K562 (cell line): Measurements from ENCODE around the gene ZNF490. TPM values are rescaled to one million over a fixed set of nuclear protein-coding genes. Genes with fewer than 3 reads are reported as not detected.

ENCODE experiments used
- ATAC-seq: fragments of 200-7000 bp; cut with Tn5 transposase; 3 replicates; pipeline ENCODE4 v1.9.1; 2020; ENCODE audit warnings: moderate library complexity
- BruUV-seq: library from RNA; stranded (reverse); fragments of 400-500 nt; replicated peaks from 2 replicates; lab custom pipeline; 2021; lab: Mats Ljungman, UMichigan
- CTCF ChIA-PET: fragments of 300-600 bp; formaldehyde crosslinking; extraction: SDS; loops from one replicate; lab custom pipeline; 2021; ENCODE audit warnings: low intra/inter-chr PET ratio; lab: Yijun Ruan, JAX
- POLR2A ChIA-PET: fragments of 300-600, 350-650 bp; sonication (Branson Sonifier 250); formaldehyde crosslinking; extraction: SDS; loops from one replicate; lab custom pipeline; 2021; ENCODE audit warnings: antibody characterized with exemption, inconsistent platforms; lab: Yijun Ruan, JAX
- DNase-seq, 4 experiments: peaks; one replicate each; pipeline versions ENCODE4 v3.0.0 to v3.0.0-alpha.2; 2011 to 2018; ENCODE audit warnings: low spot score in 3 of 4, mixed read lengths in 3 of 4; ENCODE audit errors: extremely low read depth in 1 of 4
- FAIRE-seq: peaks from 2 replicates; lab custom pipeline; 2011; peaks lifted over from hg19 to GRCh38; lab: Jason Lieb, UNC
- H2AFZ ChIP-seq: 2 replicates; pipeline ENCODE4 v1.6.0; 2011; ENCODE audit warnings: low read depth, low read length, control low read depth, inconsistent platforms
- H3K27ac ChIP-seq: fragments of 200-600 bp; 3 replicates; pipeline ENCODE4 v1.8.0; 2011; ENCODE audit warnings: low read depth, mild to moderate bottlenecking, control low read depth, inconsistent platforms, low read length, moderate library complexity, mixed read lengths; ENCODE audit errors: extremely low read depth
- H3K27me3 ChIP-seq, 2 experiments: fragments of 300-600 bp in 1 of 2; 2 replicates in 1 of 2; 3 replicates in 1 of 2; pipeline versions ENCODE4 v1.6.0 to v1.8.0; 2011; ENCODE audit warnings: inconsistent platforms in 2 of 2, low read length in 2 of 2, mild to moderate bottlenecking in 1 of 2, mixed read lengths in 1 of 2, moderate library complexity in 1 of 2; ENCODE audit not compliant: control insufficient read depth in 2 of 2, insufficient read depth in 2 of 2
- H3K36me3 ChIP-seq: fragments of 300-600 bp; 3 replicates; pipeline ENCODE4 v1.8.0; 2011; ENCODE audit warnings: mild to moderate bottlenecking, low read length, inconsistent platforms; ENCODE audit not compliant: control insufficient read depth, insufficient read depth
- H3K4me1 ChIP-seq, 2 experiments: fragments of 200-600 bp in 1 of 2; replicated peaks in 1 of 2; 2 replicates in 1 of 2; 3 replicates in 1 of 2; pipeline versions ENCODE4 v1.5.1 to v1.8.0; 2011; ENCODE audit warnings: inconsistent platforms in 2 of 2, low read length in 2 of 2, mild to moderate bottlenecking in 1 of 2, mixed read lengths in 1 of 2, moderate library complexity in 1 of 2; ENCODE audit not compliant: control insufficient read depth in 2 of 2, insufficient read depth in 2 of 2
- H3K4me2 ChIP-seq: 2 replicates; pipeline ENCODE4 v1.6.1; 2011; ENCODE audit warnings: low read length, control low read depth, inconsistent platforms, mixed read lengths; ENCODE audit not compliant: insufficient read depth
- H3K4me3 ChIP-seq: fragments of 200-600 bp; sonication (generic), shearing (Covaris generic); 2 replicates; pipeline ENCODE4 v1.5.1; 2016; ENCODE audit warnings: control low read depth, inconsistent platforms
- H3K79me2 ChIP-seq: fragments of 200-600 bp; 3 replicates; pipeline ENCODE4 v1.8.0; 2011; ENCODE audit warnings: low read length, inconsistent platforms; ENCODE audit not compliant: control insufficient read depth, insufficient read depth
- H3K9ac ChIP-seq, 2 experiments: 2 replicates each; pipeline versions ENCODE4 v1.6.0 to v1.6.1; 2011; ENCODE audit warnings: low read depth in 2 of 2, low read length in 2 of 2, control low read depth in 1 of 2, inconsistent platforms in 1 of 2, mild to moderate bottlenecking in 1 of 2, mixed read lengths in 1 of 2; ENCODE audit not compliant: insufficient read depth in 1 of 2
- H3K9me1 ChIP-seq: one replicate; pipeline ENCODE4 v1.6.0; 2011; ENCODE audit warnings: inconsistent platforms, mild to moderate bottlenecking, low read length, moderate library complexity; ENCODE audit not compliant: control insufficient read depth, insufficient read depth
- H3K9me3 ChIP-seq: replicated peaks from 2 replicates; pipeline ENCODE4 v1.5.1; 2011; ENCODE audit warnings: low read depth, low read length, inconsistent platforms; ENCODE audit not compliant: control insufficient read depth, insufficient read depth
- H4K20me1 ChIP-seq: replicated peaks from 2 replicates; pipeline ENCODE4 v1.6.1; 2011; ENCODE audit warnings: low read length, inconsistent platforms, mixed read lengths; ENCODE audit not compliant: control insufficient read depth, insufficient read depth
- ARID1B ChIP-seq: fragments of 450-650 bp; IDR thresholded peaks from 2 replicates; pipeline ENCODE4 v1.6.1; 2016; ENCODE audit warnings: antibody characterized with exemption, mild to moderate bottlenecking, inconsistent platforms
- FOXP1 ChIP-seq: sonication (generic); formaldehyde crosslinking; IDR thresholded peaks from 2 replicates; pipeline ENCODE4 v1.8.0; 2022; ENCODE audit warnings: mild to moderate bottlenecking, missing genetic modification reagents
- LARP7 ChIP-seq: fragments of 450-650 bp; IDR thresholded peaks from 2 replicates; pipeline ENCODE4 v1.6.1; 2016
- SMAD2 ChIP-seq: fragments of 150-350 bp; IDR thresholded peaks from 2 replicates; pipeline ENCODE4 v1.6.1; 2014; ENCODE audit warnings: low read depth, mild to moderate bottlenecking, low read length
- SMAD4 ChIP-seq: fragments of 250-450 bp; sonication (Bioruptor Pico); conservative IDR thresholded peaks from 2 replicates; pipeline ENCODE4 v1.8.0; 2021; ENCODE audit warnings: inconsistent platforms, mild to moderate bottlenecking, moderate library complexity
- TSC22D4 ChIP-seq: fragments of 450-650 bp; IDR thresholded peaks from 2 replicates; pipeline ENCODE4 v1.6.1; 2016; ENCODE audit warnings: missing genetic modification characterization, missing biosample characterization, control low read depth
- ZBTB8A ChIP-seq: fragments of 450-650 bp; IDR thresholded peaks from 2 replicates; pipeline ENCODE4 v1.6.1; 2018; ENCODE audit warnings: mild to moderate bottlenecking, moderate library complexity; ENCODE audit not compliant: partially characterized antibody
- ZNF274 ChIP-seq: IDR thresholded peaks from 2 replicates; pipeline ENCODE4 v1.6.1; 2011; ENCODE audit warnings: low read depth, mild to moderate bottlenecking, low read length, moderate library complexity, borderline replicate concordance
- ZNF277 ChIP-seq: fragments of 250-450 bp; sonication (Bioruptor Pico); IDR thresholded peaks from 2 replicates; pipeline ENCODE4 v1.8.0; 2022; ENCODE audit warnings: inconsistent platforms, mild to moderate bottlenecking, moderate library complexity, borderline replicate concordance
- WGBS: fragments of 100-300 bp; shearing (Covaris generic); methylation state at CpG from one replicate; pipeline ENCODE4 v1.1.6; 2016; ENCODE audit warnings: low coverage, mixed read lengths; ENCODE audit not compliant: insufficient coverage; ENCODE audit errors: missing lambda C conversion rate; 5-methylcytosine and 5-hydroxymethylcytosine counted together
- in situ Hi-C: fragments of 300-500 bp; cut with MboI; formaldehyde crosslinking; loops from 4 replicates; pipeline ENCODE4 v1.15.0; 2018; ENCODE audit warnings: inconsistent platforms, mixed read lengths
- intact Hi-C: fragments of 100-400 bp; cut with micrococcal nuclease; formaldehyde crosslinking; loops from 2 replicates; pipeline ENCODE4 v1.14.2; 2022
- polyA plus RNA-seq, 8 experiments: library from polyadenylated mRNA; depleted of rRNA in 4 of 8; stranded (reverse) in 5 of 8; unstranded in 3 of 8; fragments of >200 nt; fragmentation: Nextera tagmentation in 2 of 8; fragmentation: Illumina TruSeq in 1 of 8; extraction: Ambion mirVana in 2 of 8; extraction: Trizol in 1 of 8; gene quantifications; 2 replicates each; pipeline versions ENCODE4 v1.2.1 to v1.2.3, GENCODE V29; 2011 to 2014; ENCODE audit warnings: inconsistent platforms in 1 of 8, missing spikeins in 1 of 8
- total RNA-seq, 7 experiments: library from RNA; depleted of rRNA in 6 of 7; stranded (reverse); fragments of >200 nt in 6 of 7; fragmentation: Illumina TruSeq in 2 of 7; extraction: Trizol in 2 of 7; gene quantifications; 2 replicates each; pipeline versions ENCODE4 v1.2.1 to v1.2.3, GENCODE V29; 2011 to 2021; ENCODE audit warnings: low replicate concordance in 1 of 7

ZNF490 gene
- total and polyA plus RNA-seq, 9 of the 15 experiments (the other 6 are each of a cell fraction or from before 2014, with no cell fraction given), result 0.90 to 8.3 (median 4.4) TPM

- ATAC-seq (no peak), FAIRE-seq (no peak), DNase-seq (no peak)
- WGBS, result 91% methylated on average over 11 of the region's 11 CpGs
- Histone ChIP-seq H3K36me3 (peaks cover 19% of the 10 kb centered on the region), H3K9me1 (no peaks in the 10 kb centered on the region), H4K20me1 (no peaks in the 10 kb centered on the region), H3K27ac (no peak overlapping the region), H3K4me3 (no peak overlapping the region), H3K4me2 (no peak overlapping the region), H3K27me3 (no peaks in the 10 kb centered on the region), H3K4me1 (no peaks in the 10 kb centered on the region; a peak in 1 of 5 replicates), H3K9ac (no peak overlapping the region), H2AFZ (no peak overlapping the region), H3K79me2 (no peaks in the 10 kb centered on the region), H3K9me3 (peaks cover 18% of the 10 kb centered on the region)
- BruUV-seq, result no TSS peak
- intact Hi-C loops (no loop called here), in situ Hi-C loops (no loop called here)
- CTCF ChIA-PET, result no interaction called here
- no peak for TF ChIP-seq TSC22D4
- no peak for TF ChIP-seq ZNF277
- no peak for TF ChIP-seq ARID1B
- no peak for TF ChIP-seq SMAD2
- TF ChIP-seq ZBTB8A, result no peak
- no peak for TF ChIP-seq SMAD4 (CRISPR knock-in tag)
- TF ChIP-seq LARP7, result no peak
- no peak for TF ChIP-seq FOXP1
- 0 out of 2 replicates have a peak, but pooled peaks have one; percentile 20 for TF ChIP-seq ZNF274
- POLR2A ChIA-PET, result no interaction called here
Measured at GRCh38 chr19:12580180-12580694, 30.4 kb downstream of the ZNF490 start.
